H1 (cell line): ENCODE results near the gene CPSF7. TPM values are rescaled to one million over a fixed set of nuclear protein-coding genes. Genes with fewer than 3 reads are reported as not detected.

Source experiments
- CTCF ChIA-PET: fragments of 300-600 bp; sonication (Branson Sonifier 250); formaldehyde crosslinking; loops from one replicate; lab custom pipeline; 2021; ENCODE audit not compliant: partially characterized antibody; lab: Charles Lee
- POLR2A ChIA-PET: fragments of 300-600 bp; sonication (Branson Sonifier 250); formaldehyde crosslinking; loops from one replicate; lab custom pipeline; 2021; ENCODE audit warnings: inconsistent platforms; ENCODE audit not compliant: partially characterized antibody; lab: Charles Lee
- DNase-seq, 2 experiments: peaks; one replicate each; pipeline versions ENCODE4 v3.0.0 to v3.0.0-alpha.2; 2010 to 2022; ENCODE audit warnings: low spot score in 2 of 2, low read depth in 1 of 2, mixed read lengths in 1 of 2
- FAIRE-seq: peaks from 2 replicates; lab custom pipeline; 2011; peaks lifted over from hg19 to GRCh38; lab: Jason Lieb, UNC
- H2AFZ ChIP-seq: 2 replicates; pipeline ENCODE4 v1.8.1; 2012; ENCODE audit warnings: low read length, inconsistent platforms
- H2AK5ac ChIP-seq: 2 replicates; pipeline ENCODE4 v1.6.1; 2013; ENCODE audit warnings: low read depth, low read length
- H2BK120ac ChIP-seq: replicated peaks from 2 replicates; pipeline ENCODE3; 2013; ENCODE audit warnings: low read depth, low read length, inconsistent platforms
- H2BK12ac ChIP-seq: 2 replicates; pipeline ENCODE4 v1.6.1; 2013; ENCODE audit warnings: low read depth, low read length
- H2BK15ac ChIP-seq: 2 replicates; pipeline ENCODE4 v1.6.1; 2013; ENCODE audit warnings: low read length
- H2BK20ac ChIP-seq: 2 replicates; pipeline ENCODE4 v1.6.1; 2013; ENCODE audit warnings: low read length
- H2BK5ac ChIP-seq: 2 replicates; pipeline ENCODE4 v1.6.1; 2013; ENCODE audit warnings: low read depth, low read length
- H3K14ac ChIP-seq: 2 replicates; pipeline ENCODE4 v1.6.1; 2013; ENCODE audit warnings: inconsistent platforms; ENCODE audit not compliant: insufficient read length
- H3K18ac ChIP-seq: 2 replicates; pipeline ENCODE4 v1.6.1; 2013; ENCODE audit warnings: low read length; ENCODE audit errors: extremely low read depth
- H3K23ac ChIP-seq: 2 replicates; pipeline ENCODE4 v1.6.1; 2013; ENCODE audit warnings: inconsistent platforms; ENCODE audit not compliant: insufficient read length
- H3K23me2 ChIP-seq: 2 replicates; pipeline ENCODE4 v1.6.1; 2013; ENCODE audit warnings: low read depth, low read length
- H3K27ac ChIP-seq: 2 replicates; pipeline ENCODE4 v1.6.1; 2011; ENCODE audit warnings: low read depth, low read length, inconsistent platforms
- H3K27me3 ChIP-seq, 4 experiments: replicated peaks in 1 of 4; 1 replicate in 1 of 4; 2 replicates in 3 of 4; pipeline versions ENCODE4 v1.6.1 to v1.8.1; 2011 to 2013; ENCODE audit warnings: low read length in 3 of 4, mild to moderate bottlenecking in 3 of 4, inconsistent platforms in 2 of 4, mixed read lengths in 2 of 4, moderate library complexity in 1 of 4; ENCODE audit not compliant: control insufficient read depth in 3 of 4, insufficient read depth in 3 of 4; ENCODE audit errors: extremely low read depth in 1 of 4
- H3K36me3 ChIP-seq, 4 experiments: 2 replicates each; pipeline versions ENCODE4 v1.6.1 to v1.8.1; 2011 to 2013; ENCODE audit warnings: mild to moderate bottlenecking in 4 of 4, low read length in 3 of 4, moderate library complexity in 2 of 4, control low read depth in 1 of 4, inconsistent platforms in 1 of 4; ENCODE audit not compliant: insufficient read depth in 4 of 4, control insufficient read depth in 2 of 4
- H3K4ac ChIP-seq: replicated peaks from 2 replicates; pipeline ENCODE3; 2013; ENCODE audit warnings: low read length, low read depth, mixed read lengths, inconsistent platforms; ENCODE audit not compliant: insufficient read length
- H3K4me1 ChIP-seq, 4 experiments: replicated peaks in 1 of 4; 1 replicate in 1 of 4; 2 replicates in 3 of 4; pipeline versions ENCODE4 v1.6.1 to v1.8.1; 2011 to 2013; ENCODE audit warnings: low read length in 3 of 4, inconsistent platforms in 2 of 4, mixed read lengths in 1 of 4; ENCODE audit not compliant: insufficient read depth in 4 of 4, control insufficient read depth in 3 of 4
- H3K4me2 ChIP-seq, 2 experiments: 2 replicates each; pipeline versions ENCODE4 v1.6.1 to v1.8.1; 2011 to 2013; ENCODE audit warnings: low read depth in 2 of 2, low read length in 2 of 2, control low read depth in 1 of 2, inconsistent platforms in 1 of 2, mild to moderate bottlenecking in 1 of 2; ENCODE audit not compliant: insufficient read depth in 1 of 2
- H3K4me3 ChIP-seq, 4 experiments: fragments of 200-600, 300-600 bp in 1 of 4; sonication (generic), shearing (Covaris generic), sonication (Bioruptor Twin) in 1 of 4; 2 replicates each; pipeline versions ENCODE4 v1.5.1 to v1.8.1; 2011 to 2016; ENCODE audit warnings: low read length in 4 of 4, low read depth in 3 of 4, control low read depth in 2 of 4, inconsistent platforms in 2 of 4, mild to moderate bottlenecking in 2 of 4, mixed read lengths in 1 of 4, moderate library complexity in 1 of 4; ENCODE audit not compliant: insufficient read depth in 2 of 4; ENCODE audit errors: extremely low read depth in 1 of 4
- H3K56ac ChIP-seq: replicated peaks from 2 replicates; pipeline ENCODE3; 2013; ENCODE audit warnings: low read depth, mild to moderate bottlenecking, mixed read lengths, low read length, inconsistent platforms; ENCODE audit not compliant: insufficient read length
- H3K79me1 ChIP-seq: 2 replicates; pipeline ENCODE4 v1.6.1; 2013; ENCODE audit warnings: low read depth, low read length, control low read depth
- H3K79me2 ChIP-seq, 2 experiments: 2 replicates each; pipeline versions ENCODE4 v1.6.1 to v1.8.1; 2012 to 2013; ENCODE audit warnings: low read length in 2 of 2, mild to moderate bottlenecking in 2 of 2, inconsistent platforms in 1 of 2; ENCODE audit not compliant: insufficient read depth in 2 of 2, control insufficient read depth in 1 of 2
- H3K9ac ChIP-seq, 4 experiments: replicated peaks in 1 of 4; 1 replicate in 1 of 4; 2 replicates in 3 of 4; pipeline versions ENCODE4 v1.6.1 to v1.8.1; 2011 to 2013; ENCODE audit warnings: low read depth in 3 of 4, low read length in 3 of 4, control low read depth in 2 of 4, mild to moderate bottlenecking in 2 of 4, moderate library complexity in 2 of 4, inconsistent platforms in 1 of 4; ENCODE audit errors: extremely low read depth in 1 of 4
- H3K9me3 ChIP-seq, 2 experiments: 2 replicates each; pipeline versions ENCODE4 v1.6.1 to v1.8.1; 2012 to 2013; ENCODE audit warnings: mild to moderate bottlenecking in 2 of 2, moderate library complexity in 2 of 2, control low read depth in 1 of 2, inconsistent platforms in 1 of 2, low read depth in 1 of 2, low read length in 1 of 2, mixed read lengths in 1 of 2; ENCODE audit not compliant: insufficient read depth in 2 of 2
- H4K20me1 ChIP-seq, 2 experiments: replicated peaks in 1 of 2; 2 replicates each; pipeline versions ENCODE3 to v1.8.1; 2011 to 2013; ENCODE audit warnings: inconsistent platforms in 2 of 2, low read length in 2 of 2, mild to moderate bottlenecking in 1 of 2; ENCODE audit not compliant: insufficient read depth in 2 of 2, control insufficient read depth in 1 of 2
- H4K5ac ChIP-seq: 2 replicates; pipeline ENCODE4 v1.6.1; 2013; ENCODE audit warnings: low read length, low read depth, mixed read lengths, inconsistent platforms; ENCODE audit not compliant: insufficient read length
- H4K8ac ChIP-seq: 2 replicates; pipeline ENCODE4 v1.8.0; 2013; ENCODE audit warnings: mild to moderate bottlenecking, moderate library complexity, low read length, inconsistent platforms; ENCODE audit not compliant: insufficient read depth; ENCODE audit errors: extremely low read depth
- H4K91ac ChIP-seq: replicated peaks from 2 replicates; pipeline ENCODE3; 2013; ENCODE audit warnings: low read length, mixed read lengths, inconsistent platforms; ENCODE audit not compliant: insufficient read length
- CBX5 ChIP-seq: fragments of 300-800, 300-1000 bp; sonication (generic); IDR thresholded peaks from 2 replicates; pipeline ENCODE4 v1.7.1; 2016; ENCODE audit warnings: antibody characterized with exemption, low read length, low read depth
- CHD1 ChIP-seq: IDR thresholded peaks from 2 replicates; pipeline ENCODE4 v1.6.1; 2012; ENCODE audit warnings: low read depth, low read length, improper control_type of control experiment
- GTF2F1 ChIP-seq: IDR thresholded peaks from 2 replicates; pipeline ENCODE4 v1.6.1; 2012; ENCODE audit warnings: low read depth, low read length, improper control_type of control experiment, borderline replicate concordance
- WGBS, 2 experiments: shearing (Covaris generic) in 1 of 2; methylation state at CpG; one replicate each; pipeline versions ENCODE4 v1.1.6 to v1.1.7; 2013 to 2015; ENCODE audit warnings: low lambda C conversion rate in 2 of 2, mixed read lengths in 2 of 2, inconsistent platforms in 1 of 2, low coverage in 1 of 2, missing lambda C conversion rate in 1 of 2; ENCODE audit not compliant: insufficient replicate concordance in 2 of 2, insufficient coverage in 1 of 2, insufficient read length in 1 of 2; ENCODE audit errors: extremely low coverage in 1 of 2, missing lambda C conversion rate in 1 of 2; 5-methylcytosine and 5-hydroxymethylcytosine counted together
- polyA plus RNA-seq, 7 experiments: library from polyadenylated mRNA; depleted of rRNA in 3 of 7; stranded (reverse) in 5 of 7; unstranded in 2 of 7; fragments of >200 nt in 5 of 7; fragments of 200-250 nt in 2 of 7; gene quantifications; 1 replicate in 5 of 7; 2 replicates in 1 of 7; 4 replicates in 1 of 7; pipeline versions ENCODE4 v1.2.1 to v1.2.3, GENCODE V29; 2011 to 2013; ENCODE audit warnings: missing spikeins in 2 of 7, mixed read lengths in 2 of 7
- total RNA-seq: library from RNA; stranded (reverse); fragmentation: NEBNext Ultra II Directional; extraction: Animal tissue kit (Norgen Biotek cat#: 25700); gene quantifications from 2 replicates; pipeline ENCODE4 v1.2.1, GENCODE V29; 2021
- TF ChIP-seq, protein P1 (sequence below): IDR thresholded peaks from 2 replicates; pipeline ENCODE4 v1.6.1; 2012; ENCODE audit warnings: inconsistent platforms

CPSF7 gene
- total and polyA plus RNA-seq, 2 of the 8 experiments (the other 6 are each of a cell fraction or from before 2014, with no cell fraction given): 95.9 to 122 TPM

- H3K36me3 ChIP-seq: 0 out of 8 replicates have a peak, but pooled peaks cover 0 to 4% (median 0%) of the 10 kb centered on the region in 4 experiments
- H3K14ac ChIP-seq: no peak overlapping the region
- H3K4me2 ChIP-seq: no peak overlapping the region
- WGBS, 2 experiments: 91% methylated on average over 5 of the region's 5 CpGs; no CpG with 5 or more reads in 1 of the 2 experiments
- no peaks in the 10 kb centered on the region for H3K27me3 ChIP-seq
- no peak overlapping the region for H4K91ac ChIP-seq
- H3K56ac ChIP-seq: no peak overlapping the region
- no peak overlapping the region for H2AFZ ChIP-seq
- ChIA-PET POLR2A (interaction anchor here (0.6 to 1.9 kb wide), 3 partner anchors 10 to 45 kb away, joined by 3 to 5 read pairs (median 3); partner anchors contain the start of gene LRRC10B), CTCF (interaction anchor here (0.6 to 57.8 kb wide), 18 partner anchors 8 to 329 kb away, joined by 3 to 2106 read pairs (median 6); partner anchors contain the start of gene LRRC10B)
- no peaks in the 10 kb centered on the region for H3K23me2 ChIP-seq
- H2BK12ac ChIP-seq: no peak overlapping the region
- H3K9ac ChIP-seq: no peak overlapping the region; a peak in 1 of 7 replicates
- H3K27ac ChIP-seq: no peak overlapping the region
- no peak overlapping the region for H3K23ac ChIP-seq
- no peak overlapping the region for H3K4ac ChIP-seq
- no peaks in the 10 kb centered on the region for H3K4me1 ChIP-seq
- no peak overlapping the region for H3K4me3 ChIP-seq
- no peak overlapping the region for H2BK5ac ChIP-seq
- H2BK20ac ChIP-seq: no peak overlapping the region
- no peak for DNase-seq
- no peaks in the 10 kb centered on the region for H3K79me1 ChIP-seq
- no peak overlapping the region for H2BK15ac ChIP-seq
- no peak overlapping the region for H4K5ac ChIP-seq
- no peak overlapping the region for H2BK120ac ChIP-seq
- no peaks in the 10 kb centered on the region for H3K79me2 ChIP-seq
- peaks cover 0 to 2% of the 10 kb centered on the region in 2 experiments for H4K20me1 ChIP-seq
- FAIRE-seq: no peak
- H2AK5ac ChIP-seq: no peak overlapping the region
- no peak overlapping the region for H4K8ac ChIP-seq
- no peak overlapping the region for H3K18ac ChIP-seq
- no peaks in the 10 kb centered on the region for H3K9me3 ChIP-seq
- TF ChIP-seq CHD1 (no peak), CBX5 (no peak), GTF2F1 (no peak)
- TF ChIP-seq, protein P1, sequence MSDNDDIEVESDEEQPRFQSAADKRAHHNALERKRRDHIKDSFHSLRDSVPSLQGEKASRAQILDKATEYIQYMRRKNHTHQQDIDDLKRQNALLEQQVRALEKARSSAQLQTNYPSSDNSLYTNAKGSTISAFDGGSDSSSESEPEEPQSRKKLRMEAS: no peak
Measured at GRCh38 chr11:61472282-61472681, 42.5 kb upstream of the CPSF7 start.
